Cardiac muscle cell (in vitro differentiated cells and primary cell): ENCODE data around the gene DDX11. TPM values are rescaled to one million over a fixed set of nuclear protein-coding genes. Genes with fewer than 3 reads are reported as not detected.
"Not testable (repeated sequence)": the region's sequence is repeated elsewhere in the genome, so short reads cannot be mapped to it uniquely, and the experiment has no call there.

ENCODE experiments used
- DNase-seq, 2 donors: peaks; one replicate each; pipeline versions ENCODE4 v3.0.0 to v3.0.0-alpha.2; 2010 to 2017; ENCODE audit warnings: low read depth in 1 of 2, low spot score in 1 of 2
- H3K27ac ChIP-seq: fragments of 200-600 bp; sonication (generic); 2 replicates; pipeline ENCODE4 v1.5.1; 2016
- H3K27me3 ChIP-seq: fragments of 200-600 bp; sonication (generic); 2 replicates; pipeline ENCODE4 v1.6.0; 2016; ENCODE audit warnings: control low read depth
- H3K36me3 ChIP-seq: fragments of 200-600 bp; sonication (generic); 2 replicates; pipeline ENCODE4 v1.5.1; 2016; ENCODE audit warnings: control low read depth
- H3K4me1 ChIP-seq: fragments of 200-600 bp; sonication (generic); 2 replicates; pipeline ENCODE4 v1.8.1; 2017; ENCODE audit warnings: low read depth, mild to moderate bottlenecking, mixed run types
- H3K4me3 ChIP-seq: fragments of 200-600 bp; sonication (generic); 2 replicates; pipeline ENCODE4 v1.5.1; 2016; ENCODE audit warnings: mild to moderate bottlenecking
- H3K9me3 ChIP-seq: fragments of 200-600 bp; sonication (generic); 2 replicates; pipeline ENCODE4 v1.5.1; 2017; ENCODE audit warnings: low read depth, mild to moderate bottlenecking, control low read depth
- polyA plus RNA-seq: library from polyadenylated mRNA; unstranded; fragments of >200 nt; fragmentation: Nextera tagmentation; extraction: Ambion mirVana; gene quantifications from 2 replicates; pipeline ENCODE4 v1.2.1, GENCODE V29; 2016
- total RNA-seq: library from RNA; depleted of rRNA; stranded (reverse); fragments of >200 nt; gene quantifications from 2 replicates; pipeline ENCODE4 v1.2.3, GENCODE V29; 2016
- TF ChIP-seq, protein P1 (sequence below): IDR thresholded peaks from 2 replicates; pipeline ENCODE4 v1.5.1; 2012; ENCODE audit warnings: low read depth, mild to moderate bottlenecking, low read length

DDX11 gene
- total and polyA plus RNA-seq, 2 experiments from 2014 or later, result 41.8 to 46.0 TPM

GRCh38 chr12:31122481-31122880 is 48.8 kb downstream of the DDX11 start:
- TF ChIP-seq, protein P1, sequence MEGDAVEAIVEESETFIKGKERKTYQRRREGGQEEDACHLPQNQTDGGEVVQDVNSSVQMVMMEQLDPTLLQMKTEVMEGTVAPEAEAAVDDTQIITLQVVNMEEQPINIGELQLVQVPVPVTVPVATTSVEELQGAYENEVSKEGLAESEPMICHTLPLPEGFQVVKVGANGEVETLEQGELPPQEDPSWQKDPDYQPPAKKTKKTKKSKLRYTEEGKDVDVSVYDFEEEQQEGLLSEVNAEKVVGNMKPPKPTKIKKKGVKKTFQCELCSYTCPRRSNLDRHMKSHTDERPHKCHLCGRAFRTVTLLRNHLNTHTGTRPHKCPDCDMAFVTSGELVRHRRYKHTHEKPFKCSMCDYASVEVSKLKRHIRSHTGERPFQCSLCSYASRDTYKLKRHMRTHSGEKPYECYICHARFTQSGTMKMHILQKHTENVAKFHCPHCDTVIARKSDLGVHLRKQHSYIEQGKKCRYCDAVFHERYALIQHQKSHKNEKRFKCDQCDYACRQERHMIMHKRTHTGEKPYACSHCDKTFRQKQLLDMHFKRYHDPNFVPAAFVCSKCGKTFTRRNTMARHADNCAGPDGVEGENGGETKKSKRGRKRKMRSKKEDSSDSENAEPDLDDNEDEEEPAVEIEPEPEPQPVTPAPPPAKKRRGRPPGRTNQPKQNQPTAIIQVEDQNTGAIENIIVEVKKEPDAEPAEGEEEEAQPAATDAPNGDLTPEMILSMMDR, result no peak
- no peak overlapping the region for H3K27ac ChIP-seq
- no peaks in the 10 kb centered on the region for H3K36me3 ChIP-seq
- H3K4me3 ChIP-seq, result no peak overlapping the region
- no peaks in the 10 kb centered on the region for H3K4me1 ChIP-seq
- no peaks in the 10 kb centered on the region for H3K9me3 ChIP-seq
- peaks cover 31% of the 10 kb centered on the region for H3K27me3 ChIP-seq
- DNase-seq, result no peak

DNA sequence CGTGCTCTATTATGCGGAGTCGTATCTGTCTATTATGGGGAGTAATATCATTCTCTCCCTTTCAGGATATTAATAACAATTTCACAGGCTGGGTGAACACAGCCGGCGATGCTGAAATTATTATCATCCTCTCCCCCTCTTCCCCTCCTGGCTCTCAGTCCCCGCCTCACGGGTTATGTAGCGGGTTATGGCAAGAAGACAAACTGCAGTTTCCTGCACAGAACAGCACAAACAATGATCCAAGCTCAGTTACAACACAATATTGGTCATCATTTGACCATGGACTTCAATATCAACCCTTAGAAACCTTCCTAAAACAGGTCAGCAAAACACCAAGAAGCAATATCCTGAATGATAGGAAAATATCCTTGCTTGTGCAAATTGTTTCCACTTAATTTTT is 50.5 kb downstream of the DDX11 start:
- H3K4me1 ChIP-seq, H3K4me3 ChIP-seq, H3K36me3 ChIP-seq, H3K27ac ChIP-seq, DNase-seq, H3K9me3 ChIP-seq: not testable (repeated sequence)
- peaks cover 15% of the 10 kb centered on the region for H3K27me3 ChIP-seq

DNA sequence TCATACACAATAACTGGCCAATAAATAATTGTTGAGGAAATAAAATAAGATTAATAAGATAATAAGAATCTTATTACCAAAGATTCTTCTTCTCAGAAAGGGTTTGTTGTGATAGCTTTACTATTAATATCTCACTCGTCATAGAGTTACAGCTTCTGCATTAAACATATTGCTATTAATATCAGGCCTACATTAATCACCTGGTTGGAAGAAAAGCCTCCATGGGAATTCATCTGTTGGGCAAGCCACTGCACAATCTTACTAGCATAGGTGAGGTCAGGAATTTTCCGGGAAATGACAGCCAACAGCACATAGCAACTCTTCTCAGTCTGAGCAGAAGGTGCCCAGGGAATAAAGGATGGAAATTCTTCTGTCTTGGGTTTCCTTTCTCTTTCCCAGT is 51.5 kb downstream of the DDX11 start:
- DNase-seq, H3K4me1 ChIP-seq, H3K9me3 ChIP-seq, H3K27me3 ChIP-seq, H3K27ac ChIP-seq, H3K36me3 ChIP-seq, H3K4me3 ChIP-seq: not testable (repeated sequence)

GRCh38 chr12:31127209-31127848 is 53.7 kb downstream of the DDX11 start:
- H3K4me3 ChIP-seq, H3K9me3 ChIP-seq, H3K4me1 ChIP-seq, H3K27ac ChIP-seq, H3K36me3 ChIP-seq, DNase-seq, H3K27me3 ChIP-seq: not testable (repeated sequence)

- not testable (repeated sequence) for H3K27me3 ChIP-seq, H3K4me1 ChIP-seq, H3K36me3 ChIP-seq, H3K9me3 ChIP-seq, DNase-seq, H3K4me3 ChIP-seq, H3K27ac ChIP-seq
Observed at GRCh38 chr12:31136581-31136980, 62.9 kb downstream of the DDX11 start.

DNA sequence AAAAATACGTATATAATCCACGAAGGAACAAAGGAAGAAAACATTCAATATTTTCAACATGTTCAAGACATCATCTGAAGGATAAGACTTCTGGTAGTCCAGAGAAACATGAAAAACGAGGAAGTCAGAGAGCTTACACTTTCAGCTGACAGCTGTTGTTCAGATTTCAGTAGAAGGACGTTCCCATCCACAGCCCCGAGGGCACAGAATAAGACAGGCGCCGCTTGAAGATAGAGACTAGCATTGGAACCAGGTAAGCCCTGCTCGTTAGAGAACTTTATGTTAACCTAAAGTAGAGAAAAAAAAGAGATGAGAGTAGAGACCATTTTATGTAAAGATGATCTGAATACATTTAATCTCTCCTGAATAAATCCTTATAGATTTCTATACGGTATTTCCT is 71.1 kb downstream of the DDX11 start:
- H3K36me3 ChIP-seq, DNase-seq, H3K9me3 ChIP-seq, H3K27me3 ChIP-seq, H3K4me3 ChIP-seq, H3K4me1 ChIP-seq, H3K27ac ChIP-seq: not testable (repeated sequence)

DNA sequence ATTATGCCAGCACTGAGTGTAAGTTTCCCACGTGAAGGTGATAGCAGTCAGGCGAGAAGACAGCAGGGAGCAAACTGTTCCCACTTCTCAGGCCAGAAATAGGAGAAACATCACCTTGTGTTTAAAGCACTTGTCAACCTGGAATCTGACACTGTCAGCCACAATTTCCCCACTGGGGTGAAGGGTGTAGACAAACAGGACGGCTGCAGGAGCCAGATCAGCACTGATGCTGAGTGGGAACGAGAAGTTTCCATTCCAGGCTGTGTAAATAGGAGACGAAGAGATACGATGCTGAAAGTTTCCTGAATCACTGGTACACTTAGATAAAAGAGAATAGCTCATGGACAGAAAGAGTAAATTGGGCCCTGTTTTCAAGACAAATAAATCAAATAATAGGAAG is 71.6 kb downstream of the DDX11 start:
- not testable (repeated sequence) for H3K27ac ChIP-seq, H3K36me3 ChIP-seq, DNase-seq, H3K4me3 ChIP-seq, H3K9me3 ChIP-seq, H3K4me1 ChIP-seq, H3K27me3 ChIP-seq

DNA sequence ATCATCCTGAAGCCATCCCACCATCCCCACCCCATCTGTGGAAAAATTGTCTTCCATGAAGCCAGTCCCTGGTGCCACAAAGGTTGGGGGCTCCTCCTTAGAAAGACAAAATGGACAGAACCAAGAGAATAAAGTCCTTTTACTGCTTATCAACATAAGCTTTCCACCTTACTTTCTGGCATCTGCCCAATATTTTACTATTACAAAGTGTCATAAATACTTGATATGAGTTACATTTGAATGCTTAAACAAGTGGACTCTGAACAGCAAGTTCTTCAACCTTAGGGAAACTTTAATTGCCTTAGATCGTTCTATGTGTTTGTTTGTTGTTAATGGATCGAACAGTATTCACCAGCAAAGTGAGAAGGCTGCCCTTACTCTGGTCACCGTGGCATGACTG is 73.8 kb downstream of the DDX11 start:
- not testable (repeated sequence) for H3K9me3 ChIP-seq, H3K27ac ChIP-seq, H3K4me3 ChIP-seq, H3K4me1 ChIP-seq, H3K27me3 ChIP-seq, H3K36me3 ChIP-seq, DNase-seq

DNA sequence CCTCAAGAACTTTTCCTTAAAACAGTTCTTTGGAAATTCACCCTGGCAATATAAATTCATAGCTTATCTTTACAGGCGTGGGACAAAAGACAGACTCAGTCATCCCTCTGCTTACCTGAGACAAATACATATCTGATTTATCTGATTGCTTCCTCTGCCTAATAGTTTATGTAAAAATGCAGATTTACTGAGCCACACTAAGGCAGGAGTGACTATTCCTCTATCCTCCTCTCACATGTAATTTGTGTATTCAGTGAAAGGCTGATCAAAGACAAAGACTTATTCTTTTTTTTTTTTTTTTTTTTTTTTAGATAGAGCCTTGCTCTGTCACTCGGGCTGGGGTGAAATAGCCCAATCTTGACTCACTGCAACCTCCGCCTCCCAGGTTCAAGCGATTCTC is 77.1 kb downstream of the DDX11 start:
- DNase-seq, H3K4me1 ChIP-seq, H3K27me3 ChIP-seq, H3K36me3 ChIP-seq, H3K27ac ChIP-seq, H3K4me3 ChIP-seq, H3K9me3 ChIP-seq: not testable (repeated sequence)

Other genes starting within 250 kb of the DDX11 start
- gene TSPAN11, start 147.1 kb upstream of the DDX11 start, total RNA-seq, result 19.4 and 26.1 TPM in 2 replicates
- 11.1 and 13.4 TPM in 2 replicates for gene TSPAN11, start 147.1 kb upstream of the DDX11 start, polyA plus RNA-seq